ENCODE results near the gene TECPR2. TPM values are rescaled to one million over a fixed set of nuclear protein-coding genes. Genes with fewer than 3 reads are reported as not detected.
A peak's percentile ranks its signal among the peaks of the same experiment; 100 is the strongest.

Gene TECPR2
- total RNA-seq, 1 donor from 2014 or later: 15.1 TPM

GRCh38 chr14:102491786-102492530 lies 129.2 kb downstream of the TECPR2 start:
- no peak for DNase-seq (ENCODE audit: low spot score)
- no peak for ATAC-seq

- no peak for DNase-seq (ENCODE audit: low spot score)
- ATAC-seq: no peak
These were observed 129.8 kb downstream of the TECPR2 start for GRCh38 chr14:102492531-102492910.

- ATAC-seq (no peak), DNase-seq (ENCODE audit: low spot score) (no peak)
These were observed 130.4 kb downstream of the TECPR2 start for GRCh38 chr14:102493096-102493495.

- ATAC-seq (no peak), DNase-seq (ENCODE audit: low spot score) (no peak)
These were observed 130.8 kb downstream of the TECPR2 start for GRCh38 chr14:102493585-102493984.

GRCh38 chr14:102495491-102496330 lies 133.0 kb downstream of the TECPR2 start:
- DNase-seq (ENCODE audit: low spot score) (no peak), ATAC-seq (no peak)

- ATAC-seq (no peak), DNase-seq (ENCODE audit: low spot score) (no peak)
These were observed 133.6 kb downstream of the TECPR2 start for GRCh38 chr14:102496331-102496691.

- ATAC-seq: no peak
These were observed 134.4 kb downstream of the TECPR2 start for GRCh38 chr14:102496958-102497744.

GRCh38 chr14:102497998-102498677 lies 135.4 kb downstream of the TECPR2 start:
- ATAC-seq: no peak
- no peak for DNase-seq (ENCODE audit: low spot score)

More at GRCh38 chr14:102496958-102497744, 134.4 kb downstream of the TECPR2 start:
- no peak for DNase-seq (ENCODE audit: low spot score)

GRCh38 chr14:102498678-102499265 lies 136.0 kb downstream of the TECPR2 start:
- no peak for ATAC-seq

GRCh38 chr14:102499401-102500157 lies 136.8 kb downstream of the TECPR2 start:
- DNase-seq (ENCODE audit: low spot score): no peak
- no peak for ATAC-seq

More at GRCh38 chr14:102498678-102499265, 136.0 kb downstream of the TECPR2 start:
- DNase-seq (ENCODE audit: low spot score): no peak

- no peak for DNase-seq (ENCODE audit: low spot score)
- peak; percentile 32 for ATAC-seq
These were observed 137.5 kb downstream of the TECPR2 start for GRCh38 chr14:102500158-102500662.

GRCh38 chr14:102500713-102501112 lies 138.0 kb downstream of the TECPR2 start:
- no peak for ATAC-seq
- DNase-seq (ENCODE audit: low spot score): no peak

- ATAC-seq (no peak), DNase-seq (ENCODE audit: low spot score) (no peak)
These were observed 139.1 kb downstream of the TECPR2 start for GRCh38 chr14:102501751-102502315.

GRCh38 chr14:102502571-102502970 lies 139.8 kb downstream of the TECPR2 start:
- ATAC-seq: no peak

GRCh38 chr14:102503641-102504327 lies 141.0 kb downstream of the TECPR2 start:
- DNase-seq (ENCODE audit: low spot score): no peak
- ATAC-seq: no peak

More at GRCh38 chr14:102502571-102502970, 139.8 kb downstream of the TECPR2 start:
- no peak for DNase-seq (ENCODE audit: low spot score)

GRCh38 chr14:102504328-102504999 lies 141.7 kb downstream of the TECPR2 start:
- no peak for ATAC-seq
- no peak for DNase-seq (ENCODE audit: low spot score)

GRCh38 chr14:102505000-102505619 lies 142.4 kb downstream of the TECPR2 start:
- ATAC-seq: no peak
- DNase-seq (ENCODE audit: low spot score): no peak
